IPS-NIHi7 (cell line): ENCODE measurements around the gene GPHA2.

Experiments used
- DNase-seq: peaks from one replicate; pipeline ENCODE4 v3.0.0; 2012; ENCODE audit warnings: mixed read lengths; ENCODE audit errors: extremely low spot score

Gene GPHA2

GRCh38 chr11:64930340-64930739, 5.4 kb downstream of the GPHA2 start:
- DNase-seq, result no peak

- DNase-seq, result no peak
Measured at GRCh38 chr11:64929625-64930024, 6.1 kb downstream of the GPHA2 start.

GRCh38 chr11:64928957-64929356, 6.7 kb downstream of the GPHA2 start:
- DNase-seq, result no peak

GRCh38 chr11:64926689-64927088, 9.0 kb downstream of the GPHA2 start:
- DNase-seq, result no peak

GRCh38 chr11:64925536-64926436, 9.9 kb downstream of the GPHA2 start:
- no peak for DNase-seq

- DNase-seq, result peak; percentile 35
Measured at GRCh38 chr11:64924910-64925284, 10.8 kb downstream of the GPHA2 start.

- DNase-seq, result peak; percentile 97
Measured at GRCh38 chr11:64923944-64924909, 11.5 kb downstream of the GPHA2 start, which contains the start of gene PPP2R5B. PPP2R5B (plus strand) TSS chr11:64924689; CDS start chr11:64925735, 1,046 bp downstream.

GRCh38 chr11:64923151-64923661, 12.5 kb downstream of the GPHA2 start:
- DNase-seq, result no peak

GRCh38 chr11:64921384-64921783, 14.3 kb downstream of the GPHA2 start:
- no peak for DNase-seq

- no peak for DNase-seq
Measured at GRCh38 chr11:64920124-64920523, 15.6 kb downstream of the GPHA2 start.

- DNase-seq, result no peak
Measured at GRCh38 chr11:64919627-64920026, 16.1 kb downstream of the GPHA2 start.

GRCh38 chr11:64918017-64918416, 17.7 kb downstream of the GPHA2 start:
- no peak for DNase-seq

GRCh38 chr11:64917663-64917995, 18.1 kb downstream of the GPHA2 start:
- no peak for DNase-seq

GRCh38 chr11:64916775-64917662, 18.7 kb downstream of the GPHA2 start, which contains the start of gene ATG2A:
ATG2A (minus strand) TSS chr11:64917209; CDS start chr11:64917135, 74 bp downstream.
- DNase-seq, result peak; percentile 99

GRCh38 chr11:64916040-64916774, 19.5 kb downstream of the GPHA2 start:
- peak; percentile 65 for DNase-seq

GRCh38 chr11:64915376-64915887, 20.3 kb downstream of the GPHA2 start:
- DNase-seq, result no peak

- no peak for DNase-seq
Measured at GRCh38 chr11:64914123-64914522, 21.6 kb downstream of the GPHA2 start.

GRCh38 chr11:64913171-64913727, 22.4 kb downstream of the GPHA2 start:
- DNase-seq, result no peak

GRCh38 chr11:64911689-64912088, 24.0 kb downstream of the GPHA2 start:
- DNase-seq, result no peak

GRCh38 chr11:64911142-64911541, 24.6 kb downstream of the GPHA2 start:
- DNase-seq, result no peak
